HUDEP-2 (cell line): ENCODE results near the gene TMED10.
A peak's percentile ranks its signal among the peaks of the same experiment; 100 is the strongest.
"Not testable (repeated sequence)": the region's sequence is repeated elsewhere in the genome, so short reads cannot be mapped to it uniquely, and the experiment has no call there.

Source experiments
- DNase-seq, 76 experiments: peaks; one replicate each; lab custom pipeline; 2025; ENCODE audit not compliant: unreplicated experiment in 76 of 76; lab: John Stamatoyannopoulos, UW

Gene TMED10

GRCh38 chr14:75163677-75164076, 12.7 kb downstream of the TMED10 start:
- no peak for DNase-seq

GRCh38 chr14:75162631-75163030, 13.8 kb downstream of the TMED10 start:
- no peak for DNase-seq

- DNase-seq = no peak
These were observed 17.4 kb downstream of the TMED10 start for GRCh38 chr14:75158843-75159614.

DNA sequence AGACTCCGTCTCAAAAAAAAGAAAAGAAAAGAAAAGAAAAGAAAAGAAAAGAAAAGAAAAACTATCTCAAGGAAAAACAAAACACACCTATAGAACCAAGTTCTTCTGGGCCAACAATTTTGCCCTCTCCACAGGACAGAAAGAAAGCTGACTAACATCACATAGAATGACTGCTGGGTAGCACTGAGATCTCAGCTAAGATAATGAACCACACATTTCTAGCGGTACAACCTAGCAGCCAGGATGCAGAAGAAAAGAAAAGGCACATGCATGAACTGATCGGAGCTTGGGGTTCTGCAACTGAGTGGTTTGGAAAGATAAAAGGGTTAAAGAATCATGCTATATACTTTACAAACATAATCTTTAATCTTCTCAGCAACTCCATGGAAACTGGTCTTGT, 19.5 kb downstream of the TMED10 start:
- peak in 9 of 76 experiments; percentile 2 to 24 (median 8) for DNase-seq

DNA sequence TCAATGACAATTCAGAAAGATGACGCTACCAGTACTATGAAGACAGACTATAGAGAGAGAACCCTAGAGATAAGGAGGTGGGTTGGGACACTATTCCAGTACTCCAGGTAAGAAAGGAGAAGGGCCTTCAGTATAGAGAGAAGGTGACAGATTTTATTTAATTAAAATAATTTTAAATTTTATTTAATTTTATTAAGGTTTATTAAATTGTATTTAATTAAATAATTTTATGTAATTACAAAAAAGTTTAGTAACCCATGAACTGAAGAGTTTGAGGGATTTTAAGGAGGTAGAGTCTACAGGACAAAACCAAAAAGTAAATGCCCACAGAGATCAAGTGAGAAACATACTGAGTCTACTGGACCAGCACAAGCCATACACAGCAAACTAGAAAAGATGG, 20.3 kb downstream of the TMED10 start:
- DNase-seq = no peak

DNA sequence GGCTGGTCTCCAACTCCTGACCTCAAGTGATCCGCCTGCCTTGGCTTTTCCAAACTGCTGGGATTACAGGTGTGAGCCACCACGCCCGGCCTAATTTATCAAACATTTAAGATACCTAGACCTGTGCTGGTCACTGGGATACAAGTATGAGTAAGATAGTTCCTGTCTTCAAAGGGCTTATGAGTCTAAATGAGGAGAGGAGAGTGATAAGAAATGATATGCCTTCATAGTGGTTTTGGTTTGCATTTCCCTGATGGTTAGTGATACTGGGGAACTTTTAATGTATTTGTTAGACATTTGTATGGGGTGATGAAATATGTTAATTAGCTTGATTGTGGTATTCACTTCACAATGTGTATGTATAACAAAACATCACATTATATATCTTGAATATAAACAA, 21.2 kb downstream of the TMED10 start:
- no peak for DNase-seq

- no peak for DNase-seq
These were observed 23.1 kb downstream of the TMED10 start for GRCh38 chr14:75153295-75153694.

- DNase-seq = no peak
These were observed 24.6 kb downstream of the TMED10 start for GRCh38 chr14:75151851-75152250.

DNA sequence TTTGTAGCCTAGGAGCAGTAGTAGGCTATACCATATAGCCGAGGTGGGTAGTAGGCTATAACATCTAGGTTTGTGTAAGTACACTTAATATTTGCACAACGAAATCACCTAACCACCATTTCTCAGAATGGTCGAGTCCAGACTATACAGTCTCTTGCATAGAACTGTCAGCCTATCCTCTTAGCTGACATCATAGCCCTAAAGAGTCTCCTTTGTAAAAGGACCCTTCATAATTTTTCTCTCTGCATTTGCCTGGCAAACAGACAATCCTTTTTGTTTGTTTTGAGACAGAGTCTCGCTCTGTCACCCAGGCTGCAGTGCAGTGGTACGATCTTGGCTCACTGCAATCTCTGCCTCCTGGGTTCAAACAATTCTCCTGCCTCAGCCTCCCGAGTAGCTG, 25.8 kb downstream of the TMED10 start:
- DNase-seq = not testable (repeated sequence)

- no peak for DNase-seq
These were observed 26.3 kb downstream of the TMED10 start for GRCh38 chr14:75150150-75150549.

- DNase-seq = peak in 50 of 76 experiments; percentile 1 to 70 (median 30)
These were observed 28.9 kb downstream of the TMED10 start for GRCh38 chr14:75147423-75148071.

- no peak for DNase-seq
These were observed 31.5 kb downstream of the TMED10 start for GRCh38 chr14:75144944-75145343.

DNA sequence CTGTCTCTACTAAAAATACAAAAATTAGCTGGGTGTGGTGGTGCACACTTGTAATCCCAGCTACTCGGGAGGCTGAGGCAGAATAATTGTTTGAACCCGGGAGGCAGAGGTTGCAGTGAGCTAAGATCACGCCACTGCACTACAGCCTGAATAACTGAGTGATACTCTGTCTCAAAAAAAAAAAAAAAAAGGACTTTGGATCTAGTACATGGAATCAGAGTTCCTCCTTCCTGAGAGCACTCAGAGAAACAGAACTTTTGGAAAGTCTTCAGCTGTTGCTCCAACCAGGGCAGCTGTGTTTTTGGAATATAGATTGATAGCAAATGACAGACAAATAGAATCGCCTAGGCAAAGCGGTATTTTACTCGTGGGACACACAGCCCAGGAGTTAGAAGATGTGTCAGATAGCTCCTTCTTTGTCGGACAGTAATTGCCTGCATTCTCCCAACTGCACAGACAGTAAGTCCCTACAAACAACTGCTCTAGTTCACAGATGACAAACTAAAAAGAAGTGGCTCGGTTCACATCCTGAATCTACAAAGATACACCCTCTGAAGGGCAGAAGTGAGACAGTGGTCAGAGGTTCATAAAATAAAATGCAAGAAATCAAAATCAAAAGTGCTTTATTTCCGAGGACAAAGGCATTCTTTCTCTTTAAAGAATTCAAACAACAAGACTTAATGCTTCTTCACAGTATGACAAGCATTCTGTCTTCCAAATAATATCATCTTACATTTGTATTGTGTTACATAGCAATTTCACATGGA, 32.5 kb downstream of the TMED10 start:
- DNase-seq = no peak

DNA sequence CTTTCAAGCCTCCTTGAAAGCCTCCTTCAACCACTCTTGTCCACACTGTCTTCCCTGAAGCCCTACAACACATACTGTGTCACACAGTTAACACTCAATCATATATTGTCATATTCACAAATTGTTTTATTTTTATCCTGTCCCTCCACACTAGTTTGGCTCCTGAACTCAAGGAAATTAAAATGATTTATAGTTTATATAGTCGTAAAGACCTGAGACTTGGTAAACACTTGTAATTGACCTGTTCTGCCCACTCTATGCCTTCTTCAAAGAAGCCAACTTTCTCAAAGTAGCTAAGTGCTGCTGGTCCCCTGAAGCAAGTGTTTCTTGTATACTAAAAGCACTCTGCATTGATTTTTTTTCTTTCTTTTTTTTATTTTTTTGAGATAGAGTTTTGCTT, 33.9 kb downstream of the TMED10 start:
- DNase-seq = no peak

GRCh38 chr14:75141967-75142366, 34.4 kb downstream of the TMED10 start:
- peak in 4 of 76 experiments; percentile 9 to 21 (median 14) for DNase-seq

- no peak for DNase-seq
These were observed 35.4 kb downstream of the TMED10 start for GRCh38 chr14:75141062-75141461.

- no peak for DNase-seq
These were observed 35.8 kb downstream of the TMED10 start for GRCh38 chr14:75140620-75141019.

GRCh38 chr14:75139185-75139584, 37.2 kb downstream of the TMED10 start:
- no peak for DNase-seq

- no peak for DNase-seq
These were observed 37.9 kb downstream of the TMED10 start for GRCh38 chr14:75138492-75138891.

DNA sequence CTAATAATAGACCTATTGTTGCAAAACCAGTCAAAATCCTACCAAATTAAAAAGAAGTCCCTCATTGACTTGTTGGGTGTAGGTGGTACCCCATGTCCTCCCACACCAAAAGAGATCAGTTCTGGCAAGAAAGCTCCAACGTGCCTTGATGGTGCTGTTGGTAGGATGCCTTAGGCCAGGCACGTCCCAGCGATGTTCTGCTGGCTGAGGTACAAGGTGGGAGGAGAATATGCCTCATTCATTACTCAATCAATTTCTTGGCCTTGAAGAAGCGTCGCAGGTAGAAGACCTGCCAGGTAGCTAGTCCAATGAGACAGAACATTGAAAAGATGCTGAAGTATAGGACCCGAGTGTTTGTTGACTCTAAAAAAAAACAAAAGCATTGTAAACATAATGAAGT, 41.8 kb downstream of the TMED10 start:
- no peak for DNase-seq

GRCh38 chr14:75133597-75133996, 42.8 kb downstream of the TMED10 start:
- no peak for DNase-seq
